NAMALWA (cell line): ENCODE data around the gene PROCR.
"Not testable (repeated sequence)": the region's sequence is repeated elsewhere in the genome, so short reads cannot be mapped to it uniquely, and the experiment has no call there.

Experiments
- DNase-seq: peaks from one replicate; pipeline ENCODE4 v3.0.0-alpha.2; 2015; ENCODE audit warnings: low spot score

Gene PROCR

DNA sequence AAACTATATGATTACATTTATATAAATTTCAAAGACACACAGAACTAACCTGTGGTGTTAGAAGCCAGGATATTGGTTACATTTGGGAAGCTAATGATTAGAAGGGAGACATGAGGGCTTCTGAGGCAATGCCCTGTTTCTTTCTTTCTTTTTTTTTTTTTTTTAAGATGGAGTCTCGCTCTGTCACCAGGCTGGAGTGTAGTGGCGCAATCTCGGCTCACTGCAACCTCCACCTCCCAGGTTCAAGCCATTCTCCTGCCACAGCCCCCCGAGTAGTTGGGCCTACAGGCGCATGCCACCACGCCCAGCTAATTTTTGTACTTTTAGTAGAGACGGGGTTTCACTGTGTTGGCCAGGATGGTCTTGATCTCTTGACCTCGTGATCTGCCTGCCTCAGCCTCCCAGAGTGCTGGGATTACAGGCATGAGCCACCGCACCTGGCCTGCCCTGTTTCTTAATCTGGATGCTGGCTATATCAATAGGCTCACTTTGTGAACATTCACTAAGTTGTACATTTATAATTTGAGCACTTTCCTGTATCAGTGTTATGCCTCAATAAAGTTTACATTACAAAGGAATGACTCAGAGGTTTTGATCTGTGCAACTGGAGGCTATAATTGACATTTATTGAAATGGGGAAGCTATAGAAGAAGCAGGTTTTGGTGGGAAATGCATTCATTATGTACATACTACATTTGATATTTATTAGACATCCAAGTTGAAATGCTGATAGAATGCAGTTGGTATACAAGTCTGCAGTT, 21.3 kb downstream of the PROCR start:
- DNase-seq, result not testable (repeated sequence)

DNA sequence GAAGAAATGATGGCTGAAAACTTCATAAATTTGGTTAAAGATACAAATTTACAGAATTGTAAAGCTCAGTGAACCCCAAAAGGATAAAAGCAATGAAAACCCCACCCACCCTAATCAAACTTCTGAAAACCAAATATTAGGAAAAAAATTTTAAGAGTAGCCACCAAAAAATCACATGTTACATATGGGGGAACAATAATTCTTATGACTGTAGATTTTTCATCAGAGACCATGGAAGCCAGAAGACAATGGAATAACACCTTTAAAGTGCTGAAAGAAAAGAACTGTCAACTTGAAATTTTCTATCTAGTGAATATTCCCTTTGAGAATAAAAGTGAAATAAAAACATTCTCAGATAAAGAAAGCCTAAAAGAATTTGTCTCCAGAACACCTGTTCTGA, 24.4 kb downstream of the PROCR start:
- DNase-seq, result no peak

DNA sequence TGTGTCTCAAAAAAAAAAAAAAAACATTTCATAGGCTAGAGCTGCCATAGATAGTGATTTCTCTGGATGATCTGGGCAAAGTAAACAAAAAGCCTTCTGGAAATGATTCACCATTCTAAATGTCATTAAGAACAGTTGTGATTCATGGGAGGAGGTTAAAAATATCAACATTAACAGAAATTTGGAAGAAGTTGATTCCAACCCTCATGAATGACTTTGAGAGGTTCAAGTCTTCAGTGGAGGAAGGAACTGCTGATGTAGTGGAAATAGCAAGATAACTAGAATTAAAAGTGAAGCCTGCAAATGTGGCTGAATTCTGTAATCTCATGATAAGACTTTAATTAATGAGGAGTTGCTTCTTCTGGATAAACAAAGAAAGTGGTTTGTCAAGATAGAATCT, 27.9 kb downstream of the PROCR start:
- no peak for DNase-seq

DNA sequence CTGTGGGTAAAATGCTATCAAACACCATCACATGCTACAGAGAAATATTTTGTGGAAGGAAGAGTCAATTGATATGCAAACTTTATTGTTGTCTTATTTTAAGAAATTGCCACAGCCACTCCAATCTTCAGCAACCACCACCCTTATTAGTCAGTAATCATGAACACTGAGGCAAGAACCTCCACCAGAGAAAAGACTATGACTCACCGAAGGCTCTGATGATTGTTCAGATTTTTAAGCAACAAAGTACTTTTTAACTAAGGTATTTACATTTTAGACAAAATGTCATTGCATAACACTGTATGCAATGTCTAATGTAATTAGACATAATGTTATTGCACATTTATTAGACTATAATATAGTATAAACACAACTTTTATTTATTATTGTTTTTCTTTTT, 28.4 kb downstream of the PROCR start:
- no peak for DNase-seq

DNA sequence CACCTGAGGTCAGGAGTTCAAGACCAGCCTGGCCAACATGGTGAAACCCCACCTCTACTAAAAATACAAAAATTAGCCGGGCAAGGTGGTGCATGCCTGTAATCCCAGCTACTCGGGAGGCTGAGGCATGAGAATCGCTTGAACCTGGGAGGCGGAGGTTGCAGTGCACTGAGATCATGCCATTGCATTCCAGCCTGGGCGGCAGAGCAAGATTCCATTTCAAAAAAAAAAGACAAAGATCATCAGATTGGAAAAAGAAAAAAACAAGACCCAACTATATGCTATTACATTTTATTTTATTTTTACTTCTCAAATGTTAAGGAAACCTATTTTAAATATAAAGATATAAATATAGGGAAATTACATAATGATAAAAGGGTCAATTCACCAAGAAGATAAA, 29.6 kb downstream of the PROCR start:
- not testable (repeated sequence) for DNase-seq

DNA sequence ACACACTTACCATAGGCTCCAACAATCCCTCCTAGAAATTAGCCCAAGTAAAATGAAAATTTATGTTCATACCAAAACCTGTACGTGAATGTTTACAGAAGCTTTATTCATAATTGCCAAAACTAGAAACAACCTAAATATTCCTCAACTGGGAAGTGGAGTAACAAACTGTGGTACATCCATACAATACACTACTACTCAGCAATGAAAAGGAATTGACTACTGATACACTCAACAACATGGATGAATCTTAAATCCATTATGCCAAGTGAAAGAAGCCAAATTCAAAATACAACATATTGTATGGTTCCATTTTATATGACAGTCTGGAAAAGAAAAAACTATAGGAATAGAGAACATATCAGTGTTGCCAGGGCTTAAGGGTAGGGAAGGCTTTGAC, 34.9 kb downstream of the PROCR start:
- no peak for DNase-seq

DNA sequence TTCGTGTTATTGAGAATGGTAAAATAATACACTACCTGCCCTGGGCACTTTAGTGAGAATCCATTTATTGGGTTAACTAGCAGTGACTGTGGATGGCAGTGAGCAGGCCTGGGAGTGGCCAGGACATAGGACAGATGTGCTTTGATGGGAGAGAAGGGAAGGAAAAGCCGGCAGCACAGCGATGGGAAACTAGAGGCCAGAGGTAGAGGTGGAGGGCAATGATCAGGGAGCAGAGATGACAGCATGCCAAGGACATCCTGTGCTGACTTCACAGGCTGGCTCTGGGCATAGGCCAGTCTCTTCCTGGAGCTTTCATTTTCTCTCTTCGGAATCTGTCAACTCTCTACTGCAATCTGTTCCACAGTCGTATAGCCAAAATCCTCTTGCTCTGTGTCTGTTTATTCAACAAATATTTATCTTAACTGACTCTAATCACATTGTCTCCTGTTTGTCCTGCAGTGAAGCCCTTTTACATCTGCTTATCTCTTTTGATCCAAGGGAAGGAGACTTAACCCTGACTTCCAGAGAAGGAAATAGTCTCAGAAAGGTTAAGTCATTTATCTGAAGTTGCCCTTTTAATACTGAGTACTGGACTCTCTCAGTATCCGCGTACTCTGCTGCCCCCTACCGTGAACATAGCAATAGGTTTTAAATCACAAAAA, 36.2 kb downstream of the PROCR start:
- DNase-seq, result peak; percentile 85

DNA sequence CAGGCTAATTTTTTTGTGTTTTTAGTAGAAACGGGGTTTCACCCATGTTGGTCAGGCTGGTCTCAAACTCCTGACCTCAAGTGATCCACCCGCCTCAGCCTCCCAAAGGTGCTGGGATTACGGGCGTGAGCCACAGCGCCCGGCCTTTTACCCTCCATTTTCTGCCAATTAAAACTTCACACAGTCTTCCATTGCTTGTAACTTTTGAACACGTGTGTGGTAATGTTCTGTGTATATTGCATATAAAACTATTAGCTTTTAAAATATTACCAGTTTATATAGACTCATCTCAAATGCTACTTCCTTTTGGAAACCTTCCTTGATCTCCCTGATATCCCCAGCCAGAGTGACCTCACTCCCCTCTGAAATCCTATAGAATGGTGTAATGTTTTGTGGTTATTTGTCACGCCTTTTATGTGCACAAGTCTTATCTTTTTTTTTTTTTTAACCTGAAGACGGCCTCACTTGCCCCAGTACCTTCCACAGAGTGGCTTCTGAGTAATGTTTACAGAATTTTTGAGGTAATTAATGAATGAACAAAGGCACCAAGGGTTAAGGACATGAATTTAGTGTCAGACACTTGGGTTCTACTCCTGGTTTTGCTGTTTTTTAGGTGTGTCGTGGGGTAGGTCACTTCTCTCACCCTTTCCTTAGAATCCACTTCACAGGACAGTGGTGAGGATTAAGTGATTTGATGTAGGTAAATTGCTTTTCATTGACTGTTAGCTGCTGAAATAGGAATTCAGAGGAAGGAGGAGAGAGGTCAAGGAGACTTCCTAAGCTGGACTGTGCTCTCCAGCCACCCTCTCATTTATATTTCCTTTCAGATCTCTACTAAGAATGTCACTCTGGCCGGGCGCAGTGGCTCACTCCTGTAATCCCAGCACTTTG, 43.4 kb downstream of the PROCR start:
- no peak for DNase-seq

DNA sequence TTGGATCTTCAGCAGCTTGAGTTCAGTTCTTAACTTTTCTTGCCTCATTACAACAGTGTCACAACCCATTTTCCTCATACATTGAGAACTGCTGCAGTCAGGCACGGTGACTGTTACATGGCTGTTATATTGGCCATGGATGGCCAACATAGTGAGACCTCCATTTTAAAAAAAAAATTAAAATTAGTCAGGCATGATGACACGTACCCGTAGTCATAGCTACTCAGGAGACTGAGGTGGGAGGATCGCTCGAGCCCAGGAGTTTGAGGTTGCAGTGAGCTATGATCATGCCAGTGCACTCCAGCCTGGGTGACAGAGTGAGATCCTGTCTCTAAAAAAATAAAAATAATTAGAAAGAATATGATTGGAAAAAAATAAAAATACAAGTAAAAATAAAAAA, 44.7 kb downstream of the PROCR start:
- DNase-seq, result no peak

DNA sequence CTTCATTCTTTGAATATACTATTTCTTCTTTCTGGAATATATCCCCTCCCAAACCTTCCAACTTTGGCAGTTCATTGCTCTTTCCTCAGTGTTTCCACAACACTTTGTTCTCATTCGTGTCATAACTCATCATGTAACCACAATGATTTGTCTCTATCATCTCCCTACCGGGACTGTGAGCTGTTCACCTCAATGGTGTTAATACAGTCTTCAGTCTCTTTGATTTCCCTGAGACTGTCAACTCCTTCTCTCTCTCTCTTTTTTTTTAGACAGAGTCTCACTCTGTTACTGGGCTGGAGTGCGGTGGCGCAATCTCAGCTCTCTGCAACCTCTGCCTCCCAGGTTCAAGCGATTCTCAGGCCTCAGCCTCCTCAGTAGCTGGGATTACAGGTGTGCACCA, 52.1 kb downstream of the PROCR start:
- no peak for DNase-seq

DNA sequence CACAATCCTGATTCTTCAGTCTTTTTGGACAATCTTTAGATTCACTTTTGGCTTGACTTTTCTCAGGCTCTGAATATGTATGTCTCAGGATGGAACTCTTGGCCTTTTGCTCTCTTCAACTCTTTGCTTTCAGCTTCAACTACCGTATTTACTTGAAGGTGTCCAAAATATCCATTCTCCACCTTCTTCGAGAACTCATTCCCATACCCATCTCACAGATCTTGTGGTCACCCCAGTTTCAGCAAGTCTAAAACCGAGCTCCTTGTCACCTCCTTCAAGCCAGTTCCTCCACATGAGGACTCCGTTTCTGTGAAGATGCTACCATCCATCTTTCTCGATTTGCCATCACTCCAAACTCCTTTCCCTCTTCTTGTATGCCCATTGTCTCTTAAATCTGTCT, 52.7 kb downstream of the PROCR start:
- DNase-seq, result no peak

DNA sequence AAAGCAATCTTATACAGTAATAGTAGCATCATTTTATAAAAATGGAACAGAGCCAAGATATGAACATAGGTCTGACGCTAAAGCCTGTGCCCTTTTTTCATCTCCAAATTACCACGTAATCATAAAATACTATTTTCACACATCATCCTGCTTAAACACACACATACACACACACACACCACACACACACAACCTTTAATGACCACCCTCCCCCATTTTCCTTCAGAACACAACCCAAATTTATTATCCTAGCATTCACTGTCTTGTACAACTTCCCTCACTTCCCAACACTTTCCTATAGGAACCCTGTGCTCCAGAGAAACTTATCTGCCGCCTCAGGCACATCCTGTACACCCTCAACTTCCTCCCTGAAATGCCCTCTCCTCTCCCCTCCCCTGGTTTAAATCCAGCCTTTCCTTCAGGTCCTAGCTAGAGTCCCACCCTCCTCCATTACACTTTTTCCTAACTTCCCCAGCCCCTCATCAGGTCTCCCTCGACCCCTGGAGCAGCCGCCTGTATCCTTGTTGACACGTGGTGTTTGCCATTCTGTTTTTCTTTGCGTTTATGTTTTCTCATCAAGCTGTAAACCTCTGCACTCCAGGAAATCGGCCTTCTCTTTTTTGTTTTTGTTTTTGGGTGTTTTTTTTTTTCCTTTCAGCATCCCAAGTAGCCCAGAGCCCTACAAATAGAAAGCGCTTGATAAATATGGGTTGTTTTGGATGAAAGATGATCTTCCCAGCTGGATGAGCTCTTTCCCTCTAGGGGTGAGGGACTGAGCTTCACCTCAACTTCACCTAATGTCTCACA, 53.6 kb downstream of the PROCR start:
- no peak for DNase-seq

DNA sequence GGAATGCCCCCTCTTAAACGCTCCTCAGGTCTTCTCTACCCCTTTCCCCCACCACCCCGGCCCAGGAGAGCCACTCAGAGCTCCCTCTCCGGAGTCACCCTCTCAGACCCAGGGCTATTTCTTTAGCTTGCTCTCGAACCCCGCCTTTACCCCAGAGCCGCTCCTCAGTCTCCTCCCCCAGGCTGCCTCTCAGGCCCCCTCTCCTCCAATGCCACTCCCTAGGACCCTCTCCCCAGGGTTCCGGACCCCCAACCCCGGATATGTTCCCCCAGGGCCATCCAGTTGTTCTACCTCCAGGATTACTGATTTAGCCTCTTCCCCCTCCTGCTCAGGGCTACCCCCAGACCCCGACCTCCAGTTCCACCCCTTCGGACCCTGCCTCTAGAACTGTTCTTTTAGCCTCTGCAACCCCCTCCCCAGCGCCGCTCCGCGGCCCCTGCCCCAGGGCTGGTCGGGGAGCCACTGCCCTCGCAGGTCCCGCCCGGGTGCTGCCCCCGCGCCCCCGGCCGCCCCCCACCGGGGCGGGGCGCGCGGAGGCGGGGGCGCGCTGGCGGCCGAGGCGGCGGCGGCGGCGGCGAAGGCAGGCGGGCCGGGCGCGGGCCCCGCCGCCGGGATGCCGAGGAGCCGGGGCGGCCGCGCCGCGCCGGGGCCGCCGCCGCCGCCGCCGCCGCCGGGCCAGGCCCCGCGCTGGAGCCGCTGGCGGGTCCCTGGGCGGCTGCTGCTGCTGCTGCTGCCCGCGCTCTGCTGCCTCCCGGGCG, 54.4 kb downstream of the PROCR start, which contains the start of gene MMP24:
MMP24 (plus strand) TSS at position 565 of the 758 bp plus-strand sequence; CDS start at position 614, 49 bp downstream.
- no peak for DNase-seq
